Type B pancreatic cell (in vitro differentiated cells): Measurements from ENCODE around the gene CAMKMT. TPM values are rescaled to one million over a fixed set of nuclear protein-coding genes. Genes with fewer than 3 reads are reported as not detected.

Source experiments
- DNase-seq: peaks from one replicate; pipeline ENCODE4 v3.0.0; 2021; ENCODE audit warnings: mixed read lengths; ENCODE audit not compliant: unreplicated experiment; ENCODE audit errors: extremely low spot score
- H3K27ac Mint-ChIP-seq: 2 replicates; pipeline ENCODE4 v1.8.0; 2021; ENCODE audit warnings: mild to moderate bottlenecking, mixed read lengths
- H3K27me3 Mint-ChIP-seq: 2 replicates; pipeline ENCODE4 v1.8.0; 2021; ENCODE audit warnings: mixed read lengths
- H3K36me3 Mint-ChIP-seq: 2 replicates; pipeline ENCODE4 v1.8.0; 2021; ENCODE audit warnings: mixed read lengths
- H3K4me1 Mint-ChIP-seq: one replicate; pipeline ENCODE4 v1.8.0; 2021; ENCODE audit warnings: mixed read lengths; ENCODE audit not compliant: unreplicated experiment
- H3K4me3 Mint-ChIP-seq: 2 replicates; pipeline ENCODE4 v1.8.0; 2021; ENCODE audit warnings: mild to moderate bottlenecking, mixed read lengths
- H3K9me3 Mint-ChIP-seq: 2 replicates; pipeline ENCODE4 v1.8.0; 2021; ENCODE audit warnings: mixed read lengths
- total RNA-seq: library from RNA; stranded (reverse); gene quantifications from 2 replicates; pipeline ENCODE4 v1.2.1, GENCODE V29; 2021; ENCODE audit warnings: low replicate concordance
- TF ChIP-seq, protein P1 (sequence below): fragments of 200-600 bp; sonication (generic); conservative IDR thresholded peaks from 2 replicates; pipeline ENCODE4 v1.5.0; 2021; ENCODE audit warnings: antibody characterized with exemption, mild to moderate bottlenecking

Gene CAMKMT
- total RNA-seq, 1 donor from 2014 or later, result 7.7 TPM

DNA sequence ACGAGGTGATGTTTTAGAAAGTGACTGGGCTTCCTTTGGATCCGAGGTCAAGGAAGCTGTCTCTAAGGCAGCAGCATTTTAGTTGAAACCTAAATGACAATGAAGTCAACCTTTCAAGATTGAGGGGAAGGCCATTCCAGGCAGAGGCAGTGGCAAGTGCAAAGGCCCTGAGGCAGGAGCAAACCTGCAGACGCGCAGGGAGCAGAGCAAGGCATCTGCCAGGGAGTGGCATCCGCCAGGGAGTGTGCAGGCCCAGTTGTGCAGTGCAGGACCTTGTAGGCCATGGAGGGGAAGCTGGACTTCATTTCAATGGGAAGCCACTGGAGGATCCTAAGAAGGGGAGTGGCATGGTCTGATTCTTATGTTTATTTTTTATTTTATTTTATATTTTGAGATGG lies 425.1 kb downstream of the CAMKMT start:
- peaks cover 26% of the 10 kb centered on the region for H3K27me3 Mint-ChIP-seq
- no peak overlapping the region for H3K27ac Mint-ChIP-seq
- no peak for DNase-seq
- H3K36me3 Mint-ChIP-seq, result no peaks in the 10 kb centered on the region
- no peak overlapping the region for H3K4me3 Mint-ChIP-seq
- H3K9me3 Mint-ChIP-seq, result peaks cover 3% of the 10 kb centered on the region
- no peaks in the 10 kb centered on the region for H3K4me1 Mint-ChIP-seq
- TF ChIP-seq, protein P1, sequence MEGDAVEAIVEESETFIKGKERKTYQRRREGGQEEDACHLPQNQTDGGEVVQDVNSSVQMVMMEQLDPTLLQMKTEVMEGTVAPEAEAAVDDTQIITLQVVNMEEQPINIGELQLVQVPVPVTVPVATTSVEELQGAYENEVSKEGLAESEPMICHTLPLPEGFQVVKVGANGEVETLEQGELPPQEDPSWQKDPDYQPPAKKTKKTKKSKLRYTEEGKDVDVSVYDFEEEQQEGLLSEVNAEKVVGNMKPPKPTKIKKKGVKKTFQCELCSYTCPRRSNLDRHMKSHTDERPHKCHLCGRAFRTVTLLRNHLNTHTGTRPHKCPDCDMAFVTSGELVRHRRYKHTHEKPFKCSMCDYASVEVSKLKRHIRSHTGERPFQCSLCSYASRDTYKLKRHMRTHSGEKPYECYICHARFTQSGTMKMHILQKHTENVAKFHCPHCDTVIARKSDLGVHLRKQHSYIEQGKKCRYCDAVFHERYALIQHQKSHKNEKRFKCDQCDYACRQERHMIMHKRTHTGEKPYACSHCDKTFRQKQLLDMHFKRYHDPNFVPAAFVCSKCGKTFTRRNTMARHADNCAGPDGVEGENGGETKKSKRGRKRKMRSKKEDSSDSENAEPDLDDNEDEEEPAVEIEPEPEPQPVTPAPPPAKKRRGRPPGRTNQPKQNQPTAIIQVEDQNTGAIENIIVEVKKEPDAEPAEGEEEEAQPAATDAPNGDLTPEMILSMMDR, result no peak

DNA sequence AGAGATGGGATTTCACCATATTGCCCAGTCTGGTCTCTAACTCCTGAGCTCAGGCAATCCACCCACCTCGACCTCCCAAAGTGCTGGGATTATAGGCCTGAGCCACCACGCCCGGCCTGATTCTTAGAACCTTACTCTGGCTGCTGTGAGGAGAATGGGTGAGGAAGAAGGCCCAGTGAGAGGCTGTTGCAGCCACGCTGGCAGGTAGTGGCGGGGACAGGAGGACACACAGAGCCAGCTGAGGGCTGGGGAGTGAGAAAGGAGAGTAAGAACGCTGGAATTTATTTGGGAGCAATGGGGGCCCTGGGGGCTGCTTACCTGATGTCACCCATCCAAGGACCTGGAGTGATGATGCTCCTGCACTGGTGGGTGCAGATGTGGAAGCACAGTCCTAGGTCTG lies 425.9 kb downstream of the CAMKMT start:
- Mint-ChIP-seq H3K27me3 (peaks cover 32% of the 10 kb centered on the region), H3K4me3 (no peak overlapping the region), H3K27ac (no peak overlapping the region), H3K36me3 (no peaks in the 10 kb centered on the region), H3K4me1 (no peaks in the 10 kb centered on the region), H3K9me3 (peaks cover 2% of the 10 kb centered on the region)
- TF ChIP-seq, protein P1, result no peak
- DNase-seq, result no peak

DNA sequence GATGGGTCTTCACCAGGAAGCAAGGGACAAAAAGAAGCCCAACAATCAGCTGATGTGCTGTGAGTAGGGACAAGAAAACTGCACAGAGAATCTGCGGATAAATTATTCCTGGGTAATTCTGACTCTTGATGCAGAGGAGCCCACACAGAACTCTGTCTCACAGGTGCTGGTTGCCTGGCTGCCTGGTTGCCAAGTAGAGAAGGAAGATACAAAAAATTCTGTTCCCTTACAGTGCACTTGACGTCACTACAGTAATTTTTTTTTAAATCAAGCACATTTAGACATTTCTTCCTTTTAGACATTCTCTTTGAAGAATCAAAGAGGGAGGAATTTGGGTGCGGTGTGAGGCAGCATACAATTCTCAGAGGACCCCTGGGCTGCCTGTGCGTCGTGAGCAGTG lies 427.7 kb downstream of the CAMKMT start:
- no peaks in the 10 kb centered on the region for H3K36me3 Mint-ChIP-seq
- no peaks in the 10 kb centered on the region for H3K9me3 Mint-ChIP-seq
- DNase-seq, result no peak
- no peaks in the 10 kb centered on the region for H3K4me1 Mint-ChIP-seq
- no peak overlapping the region for H3K4me3 Mint-ChIP-seq
- peaks cover 40% of the 10 kb centered on the region for H3K27me3 Mint-ChIP-seq
- TF ChIP-seq, protein P1, result no peak
- no peak overlapping the region for H3K27ac Mint-ChIP-seq

DNA sequence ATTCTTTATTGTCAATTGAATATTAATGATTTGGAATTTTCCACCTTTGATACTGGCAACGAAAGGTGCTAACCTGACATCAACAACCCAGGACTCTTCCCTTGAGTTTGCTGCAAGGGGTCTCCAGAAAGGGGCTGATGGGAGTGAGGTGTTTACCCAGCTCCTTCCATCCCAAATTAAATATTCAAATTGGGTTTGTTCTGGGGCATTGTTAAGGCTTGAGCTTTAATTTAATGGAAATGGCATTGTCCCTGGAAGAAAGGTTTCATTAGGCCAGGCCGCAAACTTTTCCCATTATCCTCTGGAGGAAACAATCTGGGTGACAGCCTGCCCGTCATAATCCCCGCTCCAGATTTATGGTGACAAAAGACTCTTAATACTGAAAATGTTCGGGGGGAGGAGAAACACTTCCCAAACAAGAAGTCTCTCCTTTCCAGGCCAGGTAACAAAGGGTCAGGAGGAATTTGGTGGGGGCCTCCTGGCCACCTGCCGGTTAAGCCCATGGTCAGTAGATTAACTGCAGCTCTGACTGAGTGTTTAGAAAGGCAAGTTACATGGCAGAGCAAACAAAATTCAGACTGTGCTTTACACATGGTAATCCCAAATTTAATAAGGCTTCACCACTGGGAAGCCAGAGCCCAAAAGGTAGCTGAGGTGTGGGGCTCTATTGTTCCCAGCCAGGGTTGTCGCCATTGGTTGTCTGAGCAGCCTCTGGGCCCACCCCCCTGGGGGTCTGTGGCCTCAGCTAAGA lies 428.4 kb downstream of the CAMKMT start:
- Mint-ChIP-seq H3K27me3 (peaks cover 40% of the 10 kb centered on the region), H3K4me3 (no peak overlapping the region), H3K4me1 (no peaks in the 10 kb centered on the region), H3K9me3 (no peaks in the 10 kb centered on the region), H3K27ac (no peak overlapping the region), H3K36me3 (no peaks in the 10 kb centered on the region)
- DNase-seq, result no peak
- TF ChIP-seq, protein P1, result no peak

GRCh38 chr2:44793322-44793870 lies 431.6 kb downstream of the CAMKMT start:
- H3K27ac Mint-ChIP-seq, result no peak overlapping the region
- TF ChIP-seq, protein P1, result no peak
- H3K9me3 Mint-ChIP-seq, result no peaks in the 10 kb centered on the region
- peaks cover 54% of the 10 kb centered on the region for H3K27me3 Mint-ChIP-seq
- no peaks in the 10 kb centered on the region for H3K36me3 Mint-ChIP-seq
- H3K4me1 Mint-ChIP-seq, result no peaks in the 10 kb centered on the region
- no peak for DNase-seq
- no peak overlapping the region for H3K4me3 Mint-ChIP-seq
